Activated naive CD4-positive, alpha-beta T cell treated with anti-CD3 and anti-CD28 coated beads, Interleukin-2, amount 50 U/mL, for 24 hours (primary cell): ENCODE measurements around the gene REEP5.
"Not testable (repeated sequence)": the region's sequence is repeated elsewhere in the genome, so short reads cannot be mapped to it uniquely, and the experiment has no call there.

ENCODE experiments used
- H3K27ac Mint-ChIP-seq: one replicate; pipeline ENCODE4 v1.8.0; 2021; ENCODE audit warnings: mild to moderate bottlenecking, mixed read lengths
- H3K27me3 Mint-ChIP-seq: one replicate; pipeline ENCODE4 v1.8.0; 2021; ENCODE audit warnings: mixed read lengths
- H3K36me3 Mint-ChIP-seq: one replicate; pipeline ENCODE4 v1.8.0; 2021; ENCODE audit warnings: mixed read lengths
- H3K4me1 Mint-ChIP-seq: one replicate; pipeline ENCODE4 v1.8.0; 2021; ENCODE audit warnings: mixed read lengths
- H3K4me3 Mint-ChIP-seq: one replicate; pipeline ENCODE4 v1.8.0; 2021; ENCODE audit warnings: mild to moderate bottlenecking, mixed read lengths
- H3K9me3 Mint-ChIP-seq: one replicate; pipeline ENCODE4 v1.8.0; 2021; ENCODE audit warnings: mixed read lengths

The REEP5 gene

GRCh38 chr5:112880219-112880964 lies 41.6 kb downstream of the REEP5 start:
- no peaks in the 10 kb centered on the region for H3K9me3 Mint-ChIP-seq
- H3K36me3 Mint-ChIP-seq = peaks cover 14% of the 10 kb centered on the region
- H3K27me3 Mint-ChIP-seq = no peaks in the 10 kb centered on the region
- H3K27ac Mint-ChIP-seq = peak overlapping the region; percentile 94
- H3K4me1 Mint-ChIP-seq = peaks cover 37% of the 10 kb centered on the region
- no peak overlapping the region for H3K4me3 Mint-ChIP-seq

- Mint-ChIP-seq H3K27ac (peak overlapping the region; percentile 95), H3K4me1 (peaks cover 38% of the 10 kb centered on the region), H3K4me3 (peak overlapping the region; percentile 70), H3K27me3 (no peaks in the 10 kb centered on the region), H3K9me3 (no peaks in the 10 kb centered on the region), H3K36me3 (peaks cover 12% of the 10 kb centered on the region)
Observed at GRCh38 chr5:112878760-112879159, 43.3 kb downstream of the REEP5 start.

DNA sequence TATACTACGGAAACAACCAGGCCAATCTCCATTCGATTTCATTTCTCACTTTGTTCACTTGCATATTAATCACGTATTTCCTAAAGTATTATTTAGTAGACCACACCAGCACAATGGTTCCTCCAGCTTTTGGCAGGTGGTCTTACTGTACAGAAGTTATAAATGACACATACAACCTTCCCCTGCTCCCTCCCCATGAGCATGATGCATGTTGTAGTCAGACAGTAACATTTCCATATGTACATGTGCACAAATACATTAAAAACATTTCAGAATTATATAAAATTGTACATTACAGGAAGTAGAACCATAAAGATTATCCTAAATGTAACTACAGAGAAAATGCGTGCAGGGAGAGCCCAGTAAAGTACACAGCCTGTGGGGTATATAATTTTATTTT lies 43.9 kb downstream of the REEP5 start:
- no peaks in the 10 kb centered on the region for H3K27me3 Mint-ChIP-seq
- peaks cover 41% of the 10 kb centered on the region for H3K4me1 Mint-ChIP-seq
- no peaks in the 10 kb centered on the region for H3K9me3 Mint-ChIP-seq
- H3K36me3 Mint-ChIP-seq = peaks cover 14% of the 10 kb centered on the region
- peak overlapping the region; percentile 69 for H3K27ac Mint-ChIP-seq
- no peak overlapping the region for H3K4me3 Mint-ChIP-seq

- Mint-ChIP-seq H3K4me3 (no peak overlapping the region), H3K9me3 (no peaks in the 10 kb centered on the region), H3K36me3 (peaks cover 14% of the 10 kb centered on the region), H3K4me1 (peaks cover 45% of the 10 kb centered on the region), H3K27ac (no peak overlapping the region), H3K27me3 (no peaks in the 10 kb centered on the region)
Observed at GRCh38 chr5:112876362-112876761, 45.7 kb downstream of the REEP5 start.

GRCh38 chr5:112870966-112871365 lies 51.1 kb downstream of the REEP5 start:
- H3K9me3 Mint-ChIP-seq = no peaks in the 10 kb centered on the region
- peaks cover 15% of the 10 kb centered on the region for H3K36me3 Mint-ChIP-seq
- peaks cover 39% of the 10 kb centered on the region for H3K4me1 Mint-ChIP-seq
- H3K27ac Mint-ChIP-seq = no peak overlapping the region
- H3K27me3 Mint-ChIP-seq = no peaks in the 10 kb centered on the region
- H3K4me3 Mint-ChIP-seq = no peak overlapping the region

DNA sequence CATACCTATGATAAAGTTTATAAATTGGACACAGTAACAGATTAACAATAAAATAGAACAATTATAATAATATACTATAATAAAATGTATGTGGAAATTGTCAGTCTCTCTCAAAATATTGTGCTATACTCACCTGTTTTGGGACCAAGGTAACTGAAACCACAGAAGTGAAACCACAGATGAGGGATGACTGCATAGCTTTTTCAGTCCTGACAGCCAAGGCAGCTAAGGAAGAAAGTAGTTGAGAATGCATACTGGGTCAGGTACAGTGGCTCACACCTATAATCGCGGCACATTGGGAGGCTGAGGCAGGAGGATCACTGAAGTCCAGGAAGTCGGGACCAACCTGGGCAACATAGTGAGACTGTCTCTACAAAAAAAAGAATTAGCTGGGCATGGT lies 52.1 kb downstream of the REEP5 start:
- Mint-ChIP-seq H3K27ac (peak overlapping the region; percentile 57), H3K4me1 (peaks cover 39% of the 10 kb centered on the region), H3K4me3 (no peak overlapping the region), H3K36me3 (peaks cover 15% of the 10 kb centered on the region), H3K9me3 (no peaks in the 10 kb centered on the region), H3K27me3 (no peaks in the 10 kb centered on the region)

DNA sequence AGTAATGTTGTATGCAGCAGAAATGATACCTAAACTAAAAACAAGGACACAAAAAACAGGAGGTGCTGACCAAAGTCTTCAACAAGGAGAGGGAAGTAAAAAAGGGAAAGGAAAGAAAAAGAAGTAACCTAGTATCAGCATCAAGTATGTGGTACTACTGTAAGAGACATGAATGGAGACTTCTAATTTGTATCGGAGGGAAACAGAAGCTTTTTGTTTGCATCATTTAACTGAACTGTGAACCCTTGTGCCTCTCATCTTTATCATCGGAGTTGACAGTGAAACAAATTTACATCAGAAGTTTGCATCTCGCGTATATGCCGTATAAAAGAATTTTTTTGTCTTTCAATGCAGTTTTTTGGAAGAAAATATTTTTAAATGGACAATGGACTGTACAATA lies 54.6 kb downstream of the REEP5 start:
- H3K4me3 Mint-ChIP-seq = no peak overlapping the region
- no peak overlapping the region for H3K27ac Mint-ChIP-seq
- H3K9me3 Mint-ChIP-seq = no peaks in the 10 kb centered on the region
- no peaks in the 10 kb centered on the region for H3K27me3 Mint-ChIP-seq
- peaks cover 49% of the 10 kb centered on the region for H3K4me1 Mint-ChIP-seq
- H3K36me3 Mint-ChIP-seq = peaks cover 15% of the 10 kb centered on the region

DNA sequence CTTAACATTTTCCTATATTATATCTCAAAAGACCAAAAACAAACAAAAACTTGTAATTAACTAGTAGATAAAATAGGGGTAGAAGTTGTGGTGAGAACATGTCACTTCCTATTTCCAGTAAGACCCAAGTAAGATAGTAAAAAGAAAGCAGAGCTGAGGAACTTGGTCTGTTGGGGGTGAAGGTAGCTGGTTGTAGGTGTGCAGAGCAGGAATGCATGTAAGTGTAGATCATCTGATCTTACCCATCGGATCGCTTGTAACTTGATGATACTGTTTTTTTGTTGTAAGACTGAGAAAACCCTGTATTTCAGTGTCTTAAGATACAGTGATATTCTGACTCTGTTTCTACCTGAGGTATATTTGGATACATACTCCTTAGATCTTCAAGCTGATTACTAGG lies 55.3 kb downstream of the REEP5 start:
- H3K4me3 Mint-ChIP-seq = no peak overlapping the region
- H3K27ac Mint-ChIP-seq = no peak overlapping the region
- H3K27me3 Mint-ChIP-seq = no peaks in the 10 kb centered on the region
- H3K36me3 Mint-ChIP-seq = peaks cover 15% of the 10 kb centered on the region
- H3K9me3 Mint-ChIP-seq = no peaks in the 10 kb centered on the region
- peaks cover 51% of the 10 kb centered on the region for H3K4me1 Mint-ChIP-seq

DNA sequence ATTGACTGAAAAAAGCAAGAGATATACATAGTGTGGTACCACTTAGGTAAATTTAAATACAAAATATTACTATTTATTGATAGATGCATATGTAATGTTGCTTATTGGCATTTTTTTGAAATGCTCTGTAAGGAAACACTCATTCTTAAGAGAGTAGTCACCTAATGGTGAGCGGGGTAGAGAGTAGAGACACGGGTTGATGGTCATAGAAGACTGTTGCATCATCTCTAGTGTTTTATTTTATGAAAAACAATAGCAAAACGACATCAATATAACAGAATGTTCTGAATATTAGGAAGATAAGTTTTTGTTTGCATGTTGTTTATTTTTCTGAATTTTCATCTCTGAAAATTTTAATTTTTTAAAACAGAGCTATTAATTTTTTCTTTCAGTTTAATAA lies 56.9 kb downstream of the REEP5 start:
- H3K4me3 Mint-ChIP-seq = no peak overlapping the region
- peaks cover 55% of the 10 kb centered on the region for H3K4me1 Mint-ChIP-seq
- no peaks in the 10 kb centered on the region for H3K9me3 Mint-ChIP-seq
- H3K27ac Mint-ChIP-seq = no peak overlapping the region
- H3K27me3 Mint-ChIP-seq = no peaks in the 10 kb centered on the region
- peaks cover 13% of the 10 kb centered on the region for H3K36me3 Mint-ChIP-seq

GRCh38 chr5:112863549-112863948 lies 58.5 kb downstream of the REEP5 start:
- H3K4me3 Mint-ChIP-seq = peak overlapping the region; percentile 96
- no peaks in the 10 kb centered on the region for H3K9me3 Mint-ChIP-seq
- H3K27me3 Mint-ChIP-seq = no peaks in the 10 kb centered on the region

DNA sequence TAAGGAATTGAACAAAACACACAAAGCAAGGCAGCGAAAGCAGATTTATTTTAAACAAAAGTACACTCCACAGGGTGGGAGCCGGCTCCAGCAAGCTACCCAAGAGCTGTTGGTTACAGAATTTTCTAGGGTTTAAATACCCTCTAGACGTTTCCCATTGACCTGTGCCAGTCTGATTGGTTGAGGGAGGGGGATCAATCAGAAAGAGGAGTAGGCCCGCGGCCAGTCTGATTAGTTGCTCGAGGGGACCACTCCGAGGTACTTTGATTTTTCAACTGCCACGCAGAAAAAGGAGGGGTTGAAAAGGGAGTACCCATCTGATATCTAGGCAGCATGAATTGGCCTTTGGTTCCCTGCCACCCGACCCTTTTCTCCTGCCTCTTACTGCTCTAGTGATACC lies 59.9 kb downstream of the REEP5 start:
- H3K36me3 Mint-ChIP-seq = peaks cover 4% of the 10 kb centered on the region
- no peaks in the 10 kb centered on the region for H3K27me3 Mint-ChIP-seq
- peaks cover 35% of the 10 kb centered on the region for H3K4me1 Mint-ChIP-seq

More at GRCh38 chr5:112863549-112863948, 58.5 kb downstream of the REEP5 start:
- peaks cover 39% of the 10 kb centered on the region for H3K4me1 Mint-ChIP-seq
- peaks cover 7% of the 10 kb centered on the region for H3K36me3 Mint-ChIP-seq
- peak overlapping the region; percentile 84 for H3K27ac Mint-ChIP-seq

GRCh38 chr5:112861638-112861985 lies 60.4 kb downstream of the REEP5 start:
- Mint-ChIP-seq H3K4me1 (peaks cover 30% of the 10 kb centered on the region), H3K27ac (peak overlapping the region; percentile 98), H3K36me3 (peaks cover 3% of the 10 kb centered on the region), H3K4me3 (peak overlapping the region; percentile 96), H3K9me3 (no peaks in the 10 kb centered on the region), H3K27me3 (no peaks in the 10 kb centered on the region)

More for the DNA sequence above, 59.9 kb downstream of the REEP5 start:
- H3K27ac Mint-ChIP-seq = peak overlapping the region; percentile 12
- peak overlapping the region; percentile 96 for H3K4me3 Mint-ChIP-seq
- H3K9me3 Mint-ChIP-seq = no peaks in the 10 kb centered on the region

DNA sequence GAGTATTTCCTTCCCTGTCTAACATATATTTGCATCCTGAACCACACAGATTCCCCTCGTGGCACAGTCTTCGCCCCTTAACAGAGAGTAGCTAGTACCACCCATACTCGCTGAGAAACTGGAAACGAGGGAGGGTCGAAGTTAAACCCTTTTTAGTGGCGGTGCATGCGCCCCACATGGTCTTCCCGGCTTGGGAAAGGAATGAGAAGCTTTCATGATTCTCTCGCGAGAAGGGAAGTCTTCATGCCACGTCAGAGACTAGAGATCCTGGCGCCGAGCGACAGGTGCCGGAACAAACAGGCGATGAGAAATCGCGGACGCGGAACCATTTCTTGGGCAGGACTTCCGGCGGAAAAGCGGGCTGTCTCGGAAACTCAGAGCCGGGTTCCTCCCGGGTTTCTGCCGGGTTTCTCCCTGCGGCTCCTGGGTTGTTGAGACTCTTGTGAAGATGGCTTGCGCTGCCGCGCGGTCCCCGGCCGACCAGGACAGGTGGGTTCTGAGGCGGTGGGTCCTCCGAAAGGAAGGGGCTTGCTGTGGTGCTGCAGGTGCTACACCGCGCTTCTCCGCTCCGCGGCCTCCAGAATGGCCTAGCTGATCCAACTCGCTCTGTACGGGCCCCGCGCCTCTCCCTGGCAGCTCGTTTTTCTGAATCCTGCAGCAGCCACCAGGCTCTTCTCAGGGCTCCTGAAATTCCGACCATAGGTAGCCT lies 60.9 kb downstream of the REEP5 start, which contains the start of gene SRP19:
Gene SRP19 (plus strand): TSS at position 359 of the 709 bp plus-strand sequence. CDS start 90 bp downstream, at position 449.
- Mint-ChIP-seq H3K36me3 (peaks cover 5% of the 10 kb centered on the region), H3K27me3 (peaks cover 3% of the 10 kb centered on the region), H3K27ac (peak within 1 kb of the TSS; percentile 98), H3K4me3 (peak within 1 kb of the TSS; percentile 96), H3K9me3 (no peaks in the 10 kb centered on the region), H3K4me1 (peaks cover 28% of the 10 kb centered on the region)

- H3K9me3 Mint-ChIP-seq, H3K27me3 Mint-ChIP-seq, H3K36me3 Mint-ChIP-seq: not testable (repeated sequence)
- peak overlapping the region; percentile 98 for H3K27ac Mint-ChIP-seq
- H3K4me1 Mint-ChIP-seq = peaks cover 28% of the 10 kb centered on the region
- peak overlapping the region; percentile 96 for H3K4me3 Mint-ChIP-seq
Observed at GRCh38 chr5:112860571-112860928, 61.5 kb downstream of the REEP5 start.

- H3K4me3 Mint-ChIP-seq = no peak overlapping the region
- H3K27me3 Mint-ChIP-seq = peaks cover 17% of the 10 kb centered on the region
- H3K4me1 Mint-ChIP-seq = peaks cover 12% of the 10 kb centered on the region
- H3K36me3 Mint-ChIP-seq = peaks cover 12% of the 10 kb centered on the region
- peaks cover 10% of the 10 kb centered on the region for H3K9me3 Mint-ChIP-seq
- H3K27ac Mint-ChIP-seq = no peak overlapping the region
Observed at GRCh38 chr5:112857866-112858265, 64.2 kb downstream of the REEP5 start.

DNA sequence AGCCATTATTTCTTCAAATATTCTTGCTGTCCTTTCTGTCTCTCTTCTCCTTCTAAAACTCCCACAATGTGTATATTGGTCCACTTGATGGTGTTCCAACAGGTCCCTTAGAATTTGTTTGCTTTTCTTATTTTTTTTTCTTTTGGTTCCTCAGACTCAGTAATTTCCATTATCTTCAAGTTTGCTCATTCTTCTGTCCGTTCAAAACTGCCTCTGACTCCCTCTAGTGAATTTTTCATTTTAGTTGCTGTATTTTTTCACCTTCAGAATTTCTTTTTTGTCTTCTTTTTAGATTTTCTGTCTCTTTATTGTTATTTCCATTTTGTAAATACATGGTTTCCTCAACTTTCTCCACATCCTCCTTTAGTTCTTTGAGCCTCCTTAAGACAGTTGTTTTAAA lies 67.4 kb downstream of the REEP5 start:
- Mint-ChIP-seq H3K36me3 (peaks cover 12% of the 10 kb centered on the region), H3K9me3 (peaks cover 10% of the 10 kb centered on the region), H3K4me3 (no peak overlapping the region), H3K4me1 (no peaks in the 10 kb centered on the region), H3K27ac (no peak overlapping the region), H3K27me3 (peaks cover 22% of the 10 kb centered on the region)
